Measurements from ENCODE around the gene FOS. TPM values are rescaled to one million over a fixed set of nuclear protein-coding genes. Genes with fewer than 3 reads are reported as not detected.

Gene FOS
- total and polyA plus RNA-seq, 12 donors: 9.3 to 173 (median 53.2) TPM

GRCh38 chr14:75275598-75275997, 3.0 kb upstream of the FOS start:
- Histone ChIP-seq H3K4me1 (peaks cover 3 to 63% (median 36%) of the 10 kb centered on the region in 9 donors), H3K4me3 (no peak overlapping the region), H3K27me3 (no peaks in the 10 kb centered on the region), H3K27ac (peak overlapping the region in 7 of 10 donors; percentile 97 to 100 (median 100)), H3K36me3 (peaks cover 0 to 11% (median under 1%) of the 10 kb centered on the region in 9 donors), H3K9me3 (no peaks in the 10 kb centered on the region)
- 50 to 93% methylated on average over 2 of the region's 2 CpGs for WGBS, 2 donors
- no peak for DNase-seq
- no peak for ATAC-seq
- intact Hi-C loops (cut with DNase I): loop anchor here in 3 of 10 donors (5.0 kb wide), 2 partner anchors 98 to 128 kb away; partner anchors contain the start of gene TMED10 (in 3 of the 3)
- TF ChIP-seq, protein P1, sequence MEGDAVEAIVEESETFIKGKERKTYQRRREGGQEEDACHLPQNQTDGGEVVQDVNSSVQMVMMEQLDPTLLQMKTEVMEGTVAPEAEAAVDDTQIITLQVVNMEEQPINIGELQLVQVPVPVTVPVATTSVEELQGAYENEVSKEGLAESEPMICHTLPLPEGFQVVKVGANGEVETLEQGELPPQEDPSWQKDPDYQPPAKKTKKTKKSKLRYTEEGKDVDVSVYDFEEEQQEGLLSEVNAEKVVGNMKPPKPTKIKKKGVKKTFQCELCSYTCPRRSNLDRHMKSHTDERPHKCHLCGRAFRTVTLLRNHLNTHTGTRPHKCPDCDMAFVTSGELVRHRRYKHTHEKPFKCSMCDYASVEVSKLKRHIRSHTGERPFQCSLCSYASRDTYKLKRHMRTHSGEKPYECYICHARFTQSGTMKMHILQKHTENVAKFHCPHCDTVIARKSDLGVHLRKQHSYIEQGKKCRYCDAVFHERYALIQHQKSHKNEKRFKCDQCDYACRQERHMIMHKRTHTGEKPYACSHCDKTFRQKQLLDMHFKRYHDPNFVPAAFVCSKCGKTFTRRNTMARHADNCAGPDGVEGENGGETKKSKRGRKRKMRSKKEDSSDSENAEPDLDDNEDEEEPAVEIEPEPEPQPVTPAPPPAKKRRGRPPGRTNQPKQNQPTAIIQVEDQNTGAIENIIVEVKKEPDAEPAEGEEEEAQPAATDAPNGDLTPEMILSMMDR (IDR thresholded peaks at IDR 0.05): no peak

GRCh38 chr14:75277008-75277814, 1.4 kb upstream of the FOS start:
- Histone ChIP-seq H3K4me1 (peaks cover 3 to 79% (median 46%) of the 10 kb centered on the region in 9 donors), H3K36me3 (peaks cover 0 to 27% (median 12%) of the 10 kb centered on the region in 9 donors), H3K27me3 (no peaks in the 10 kb centered on the region), H3K27ac (peak overlapping the region; percentile 97 to 100 (median 100)), H3K9me3 (no peaks in the 10 kb centered on the region), H3K4me3 (peak overlapping the region; percentile 70 to 91 (median 80))
- WGBS, 2 donors: 0 to 1% methylated on average over 71 to 81 of the region's 81 CpGs
- DNase-seq (peak; percentile 91 to 96), ATAC-seq (peak; percentile 61 to 83 (median 77))
- TF ChIP-seq, protein P1 (IDR thresholded peaks at IDR 0.05): peak in 1 of 9 donors; percentile 17
- intact Hi-C loops (cut with DNase I): loop anchor here in 5 of 10 donors (1.0 to 5.0 kb wide), 5 partner anchors 18 to 130 kb away; partner anchors contain the start of gene TMED10 (in 3 of the 5)

DNA sequence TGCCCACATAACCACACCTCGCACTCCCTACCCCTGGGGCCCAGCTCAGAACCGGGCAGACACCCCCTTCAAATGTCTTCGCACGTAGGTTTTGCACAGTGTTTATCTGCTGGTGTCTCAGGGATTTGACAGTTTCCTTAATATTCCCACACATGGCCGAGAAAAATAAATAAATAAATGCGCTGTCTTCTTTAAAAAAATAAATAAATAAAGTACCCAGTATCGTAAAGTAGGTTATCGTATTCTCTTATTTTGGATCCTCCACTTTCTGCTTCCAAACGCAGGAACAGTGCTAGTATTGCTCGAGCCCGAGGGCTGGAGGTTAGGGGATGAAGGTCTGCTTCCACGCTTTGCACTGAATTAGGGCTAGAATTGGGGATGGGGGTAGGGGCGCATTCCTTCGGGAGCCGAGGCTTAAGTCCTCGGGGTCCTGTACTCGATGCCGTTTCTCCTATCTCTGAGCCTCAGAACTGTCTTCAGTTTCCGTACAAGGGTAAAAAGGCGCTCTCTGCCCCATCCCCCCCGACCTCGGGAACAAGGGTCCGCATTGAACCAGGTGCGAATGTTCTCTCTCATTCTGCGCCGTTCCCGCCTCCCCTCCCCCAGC, 710 bp upstream of the FOS start:
- Histone ChIP-seq H3K4me3 (peak overlapping the region; percentile 70 to 91 (median 80)), H3K4me1 (peaks cover 3 to 81% (median 45%) of the 10 kb centered on the region in 9 donors), H3K9me3 (no peaks in the 10 kb centered on the region), H3K27ac (peak overlapping the region; percentile 97 to 100 (median 100)), H3K27me3 (no peaks in the 10 kb centered on the region), H3K36me3 (peaks cover 0 to 30% (median 12%) of the 10 kb centered on the region in 9 donors)
- TF ChIP-seq, protein P1 (IDR thresholded peaks at IDR 0.05): no peak
- 0% methylated on average over 26 to 27 of the region's 27 CpGs for WGBS, 2 donors
- no peak for ATAC-seq
- intact Hi-C loops (cut with DNase I): loop anchor here in 5 of 10 donors (1.0 to 5.0 kb wide), 7 partner anchors 16 to 131 kb away; partner anchors contain the start of gene TMED10 (in 3 of the 5)
- no peak for DNase-seq

GRCh38 chr14:75279153-75279762, 630 bp downstream of the FOS start:
- Histone ChIP-seq H3K9me3 (no peaks in the 10 kb centered on the region), H3K4me3 (peak overlapping the region; percentile 70 to 91 (median 82)), H3K4me1 (peaks cover 3 to 76% (median 35%) of the 10 kb centered on the region in 9 donors), H3K27me3 (no peaks in the 10 kb centered on the region), H3K36me3 (peaks cover 0 to 30% (median 12%) of the 10 kb centered on the region in 9 donors), H3K27ac (peak overlapping the region; percentile 97 to 100 (median 100))
- WGBS, 2 donors: 1% methylated on average over 38 of the region's 38 CpGs
- peak in 7 of 8 donors; percentile 3 to 56 (median 31) for ATAC-seq
- intact Hi-C loops (cut with DNase I): loop anchor here in 4 of 10 donors (2.0 to 5.0 kb wide), 3 partner anchors 16 to 132 kb away; partner anchors contain the start of gene TMED10 (in 3 of the 4)
- TF ChIP-seq, protein P1 (IDR thresholded peaks at IDR 0.05): no peak
- peak; percentile 78 to 84 for DNase-seq

Data from heart right ventricle (tissue), 16 donors.